Measurements from ENCODE around the gene FIGLA. TPM values are rescaled to one million over a fixed set of nuclear protein-coding genes. Genes with fewer than 3 reads are reported as not detected.
A peak's percentile ranks its signal among the peaks of the same experiment; 100 is the strongest.
"Not testable (repeated sequence)": the region's sequence is repeated elsewhere in the genome, so short reads cannot be mapped to it uniquely, and the experiment has no call there.

FIGLA gene
- total RNA-seq, 1 experiment from 2014 or later: not detected

DNA sequence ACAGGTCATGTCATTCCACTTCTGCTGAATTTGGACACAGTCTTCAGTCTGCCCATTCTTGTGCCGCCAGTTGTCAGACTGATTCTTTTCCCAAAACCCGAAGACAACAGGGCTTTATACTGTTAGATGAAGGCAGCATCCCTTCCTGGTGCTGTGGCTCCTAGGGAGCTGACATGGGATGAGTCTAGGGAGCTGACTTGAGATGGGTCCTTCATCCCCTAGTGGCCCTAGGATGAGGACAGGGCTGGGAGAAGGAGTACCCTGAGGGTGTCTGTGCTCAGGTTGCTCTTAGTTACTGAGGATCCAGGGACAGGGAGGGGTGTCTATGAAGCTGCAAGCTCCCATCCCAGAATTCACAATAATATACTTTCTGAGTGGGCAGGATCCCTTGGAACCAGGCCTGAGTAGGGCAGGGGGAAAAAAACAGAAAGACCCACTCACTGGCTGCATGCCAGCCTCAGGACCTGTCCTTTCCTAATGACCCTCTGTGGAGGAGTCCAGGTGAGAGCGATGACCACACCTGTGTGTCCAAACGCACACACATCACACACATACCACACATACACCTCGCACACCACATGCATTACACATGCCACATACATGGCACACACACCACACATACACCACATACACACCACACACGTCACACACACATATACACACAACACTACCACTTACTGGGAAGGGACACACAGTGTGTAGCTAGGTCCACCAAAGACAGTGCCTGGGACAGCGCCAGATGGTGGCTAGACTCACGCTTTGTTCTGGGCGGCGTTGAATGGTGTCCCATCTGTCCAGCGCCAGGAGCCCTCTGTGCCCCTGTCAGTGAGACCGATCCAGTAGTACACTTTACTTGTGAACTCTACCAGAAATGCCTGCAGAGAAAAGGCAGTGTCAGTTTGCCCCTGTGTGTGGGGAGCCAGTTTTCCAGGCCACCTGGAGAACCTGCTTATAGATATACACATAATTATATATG is 18.8 kb upstream of the FIGLA start:
- DNase-seq (ENCODE audit: low read depth): no peak

DNA sequence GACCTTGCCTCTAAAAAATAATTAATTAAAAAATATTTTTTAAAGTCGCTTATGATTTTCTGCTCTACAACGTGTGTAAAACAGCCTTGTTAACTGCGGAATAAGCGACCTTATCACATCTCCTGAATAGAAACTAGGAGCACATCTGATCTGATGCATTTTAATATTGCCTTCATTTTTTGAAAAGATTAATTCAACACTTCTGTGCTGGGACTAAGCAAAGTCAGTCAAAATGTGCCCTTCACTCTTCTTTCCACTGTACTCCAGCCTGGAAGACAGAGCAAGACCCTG is 17.3 kb upstream of the FIGLA start:
- DNase-seq (ENCODE audit: low read depth): no peak

DNA sequence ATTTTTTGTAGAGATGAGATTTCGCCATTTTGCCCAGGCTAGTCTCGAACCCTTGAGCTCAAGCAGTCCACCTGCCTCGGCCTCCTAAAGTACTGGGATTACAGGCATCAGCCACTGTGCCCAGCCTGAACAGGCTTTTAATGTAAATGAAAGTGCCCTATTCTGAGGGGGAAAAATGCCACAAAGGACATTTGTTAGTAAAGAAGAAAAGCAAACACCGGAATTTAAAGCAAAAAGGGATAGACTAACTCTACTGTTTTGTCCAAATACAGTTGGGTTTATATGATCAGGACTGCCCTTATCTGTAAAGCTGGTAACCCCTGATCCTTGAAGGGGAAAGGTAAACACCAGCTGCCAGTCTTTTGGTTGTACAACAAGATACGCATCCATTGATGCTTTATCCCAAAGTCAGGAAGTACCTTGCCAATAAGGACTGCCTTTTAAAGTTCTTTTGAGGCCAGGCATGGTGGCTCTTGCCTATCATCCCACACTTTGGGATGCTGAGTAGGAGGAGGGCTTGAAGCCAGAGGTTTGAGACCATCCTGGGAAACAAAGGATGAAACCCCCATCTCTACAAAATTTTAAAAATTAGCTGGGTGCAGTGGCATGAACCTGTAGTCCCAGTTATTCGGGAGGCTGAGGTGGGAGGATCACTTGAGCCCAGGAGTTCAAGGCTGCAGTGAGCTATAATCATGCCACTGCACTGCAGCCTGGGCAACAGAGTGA is 16.8 kb upstream of the FIGLA start:
- DNase-seq (ENCODE audit: low read depth): no peak

DNA sequence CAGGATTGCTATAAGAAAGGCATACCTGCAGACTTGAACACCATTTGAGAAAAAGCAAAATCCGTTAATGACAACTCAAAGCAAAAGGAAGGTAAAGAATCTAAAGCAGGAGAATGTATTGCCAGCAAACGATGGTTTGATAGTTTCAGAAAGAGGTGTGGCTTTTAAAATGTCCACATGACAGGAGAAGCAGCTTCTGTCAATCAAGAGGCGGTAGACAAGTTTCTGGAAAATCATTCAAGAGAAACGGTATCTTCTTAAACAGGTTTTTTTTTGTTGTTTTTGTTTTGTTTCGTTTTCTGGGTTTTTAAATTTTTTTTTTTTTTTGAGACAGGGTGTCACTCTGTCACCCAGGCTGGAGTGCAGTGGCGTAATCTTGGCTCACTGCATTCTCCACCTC is 16.2 kb upstream of the FIGLA start:
- no peak for DNase-seq (ENCODE audit: low read depth)

DNA sequence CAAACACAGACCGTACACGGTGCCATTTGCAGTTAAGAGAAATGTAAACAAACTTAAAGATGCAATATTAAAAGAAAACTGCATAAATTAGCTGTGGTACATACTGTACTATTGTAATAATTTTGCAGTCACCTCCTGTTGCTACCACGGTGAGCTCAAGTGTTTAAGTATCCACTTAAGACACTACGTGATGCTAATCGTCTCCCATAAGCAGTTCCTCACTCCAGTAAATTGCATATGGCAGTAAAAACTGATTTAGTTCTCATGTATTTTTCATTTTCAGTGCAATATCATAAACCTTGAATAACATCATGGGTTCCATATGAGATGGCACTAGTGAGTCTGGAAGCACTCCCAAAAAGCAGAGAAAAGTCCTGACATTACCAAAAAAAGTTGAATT is 15.6 kb upstream of the FIGLA start:
- no peak for DNase-seq (ENCODE audit: low read depth)

DNA sequence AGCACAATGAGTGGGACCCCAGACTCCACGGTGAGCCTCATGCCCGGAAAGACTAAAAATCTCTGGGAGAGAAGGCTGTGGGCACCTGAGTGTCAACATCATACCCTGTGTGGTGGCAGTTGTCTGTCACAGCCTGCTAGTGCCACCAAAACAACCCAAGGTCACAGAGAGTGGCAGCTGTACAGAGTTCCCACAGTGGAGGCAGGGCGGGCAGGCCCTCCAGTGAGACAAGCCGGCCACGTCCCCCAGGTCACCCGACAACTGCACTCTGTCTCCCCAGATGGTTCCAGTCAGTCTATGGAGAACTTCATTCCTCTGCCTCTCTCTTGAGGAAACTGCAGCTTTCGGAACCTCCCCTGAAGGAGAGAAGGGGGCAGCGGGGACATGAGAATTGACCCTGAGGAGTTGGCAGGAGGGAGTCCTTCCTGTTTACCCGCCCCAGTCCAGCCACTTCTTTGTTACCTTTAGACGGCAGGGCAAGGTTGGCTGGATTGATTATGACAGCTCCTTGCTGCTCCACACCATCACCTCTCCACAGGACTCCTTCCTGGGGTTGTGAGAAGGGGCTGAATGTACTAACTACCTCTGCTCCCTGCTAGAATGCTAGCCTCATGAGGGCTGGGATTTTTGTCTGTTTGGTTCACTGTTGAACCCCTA is 11.3 kb upstream of the FIGLA start:
- no peak for DNase-seq (ENCODE audit: low read depth)

DNA sequence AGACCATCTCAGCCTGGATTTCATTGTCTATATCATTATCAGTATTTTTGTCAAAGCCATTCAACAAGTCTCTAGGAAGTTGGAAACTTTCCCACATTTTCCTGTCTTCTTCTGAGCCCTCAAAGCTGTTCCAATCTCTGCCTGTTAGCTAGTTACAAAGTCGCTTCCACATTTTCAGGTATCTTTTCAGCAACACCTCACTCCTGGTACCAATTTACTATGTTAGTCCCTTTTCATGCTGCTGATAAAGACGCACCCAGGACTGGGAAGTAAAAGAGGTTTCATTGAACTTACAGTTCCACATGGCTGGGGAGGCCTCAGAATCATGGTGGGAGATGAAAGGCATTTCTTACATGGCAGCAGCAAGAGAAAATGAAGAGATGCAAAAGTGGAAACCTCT is 9.3 kb upstream of the FIGLA start:
- DNase-seq (ENCODE audit: low read depth): no peak

DNA sequence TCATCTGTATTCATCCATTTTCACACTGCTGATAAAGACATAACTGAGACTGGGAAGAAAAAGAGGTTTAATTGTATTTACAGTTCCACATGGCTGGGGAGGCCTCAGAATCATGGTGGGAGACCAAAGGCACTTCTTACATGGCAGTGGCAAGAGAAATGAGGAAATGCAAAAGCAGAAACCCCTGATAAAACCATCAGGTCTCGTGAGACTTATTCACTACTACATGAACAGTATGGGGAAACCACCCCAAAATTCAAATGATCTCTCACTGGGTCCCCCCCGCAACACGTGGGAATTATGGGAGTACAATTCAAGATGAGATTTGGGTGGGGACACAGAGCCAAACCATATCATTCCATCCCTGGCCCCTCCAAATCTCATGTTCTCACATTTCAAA is 7.6 kb upstream of the FIGLA start:
- not testable (repeated sequence) for DNase-seq (ENCODE audit: low read depth)

DNA sequence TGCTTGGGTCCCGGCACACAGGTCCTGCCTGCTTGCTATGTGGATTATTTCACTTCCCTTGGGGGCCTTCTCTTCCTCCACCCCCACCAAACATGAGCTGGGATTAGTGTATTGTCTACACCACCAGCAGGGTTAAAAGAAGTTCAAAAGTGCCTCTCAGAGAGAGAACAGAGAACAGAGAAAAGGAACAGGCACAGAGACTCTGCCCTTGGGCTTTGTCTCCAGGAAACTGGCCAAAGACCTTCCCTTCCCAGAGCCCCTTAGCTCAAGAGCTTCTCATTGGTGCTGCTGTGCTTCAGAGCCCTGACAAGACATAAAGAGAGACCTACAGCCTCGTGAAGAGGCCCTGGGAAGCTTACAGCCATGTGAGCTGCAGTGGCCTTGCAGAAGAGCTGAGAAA is 7.1 kb upstream of the FIGLA start:
- no peak for DNase-seq (ENCODE audit: low read depth)

DNA sequence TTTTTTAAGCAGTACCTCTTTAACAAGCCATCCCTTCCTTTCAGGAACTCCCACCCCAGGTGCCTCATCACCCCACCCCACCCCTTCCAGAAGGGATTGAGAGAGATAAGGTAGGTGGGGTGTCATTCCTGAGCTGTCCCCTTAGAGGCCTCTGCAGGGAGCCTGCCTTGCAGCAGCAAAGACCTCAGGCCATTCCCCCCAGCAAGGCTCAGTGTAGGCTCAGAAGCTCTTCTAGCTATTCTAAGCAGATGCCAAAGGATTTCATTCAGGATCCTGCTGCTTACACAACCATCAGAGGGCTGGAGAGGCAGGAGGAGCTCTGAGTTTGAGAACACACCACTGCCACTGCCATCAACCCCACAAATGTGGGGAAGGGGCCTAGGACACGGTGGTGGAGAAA is 5.8 kb upstream of the FIGLA start:
- DNase-seq (ENCODE audit: low read depth): no peak

DNA sequence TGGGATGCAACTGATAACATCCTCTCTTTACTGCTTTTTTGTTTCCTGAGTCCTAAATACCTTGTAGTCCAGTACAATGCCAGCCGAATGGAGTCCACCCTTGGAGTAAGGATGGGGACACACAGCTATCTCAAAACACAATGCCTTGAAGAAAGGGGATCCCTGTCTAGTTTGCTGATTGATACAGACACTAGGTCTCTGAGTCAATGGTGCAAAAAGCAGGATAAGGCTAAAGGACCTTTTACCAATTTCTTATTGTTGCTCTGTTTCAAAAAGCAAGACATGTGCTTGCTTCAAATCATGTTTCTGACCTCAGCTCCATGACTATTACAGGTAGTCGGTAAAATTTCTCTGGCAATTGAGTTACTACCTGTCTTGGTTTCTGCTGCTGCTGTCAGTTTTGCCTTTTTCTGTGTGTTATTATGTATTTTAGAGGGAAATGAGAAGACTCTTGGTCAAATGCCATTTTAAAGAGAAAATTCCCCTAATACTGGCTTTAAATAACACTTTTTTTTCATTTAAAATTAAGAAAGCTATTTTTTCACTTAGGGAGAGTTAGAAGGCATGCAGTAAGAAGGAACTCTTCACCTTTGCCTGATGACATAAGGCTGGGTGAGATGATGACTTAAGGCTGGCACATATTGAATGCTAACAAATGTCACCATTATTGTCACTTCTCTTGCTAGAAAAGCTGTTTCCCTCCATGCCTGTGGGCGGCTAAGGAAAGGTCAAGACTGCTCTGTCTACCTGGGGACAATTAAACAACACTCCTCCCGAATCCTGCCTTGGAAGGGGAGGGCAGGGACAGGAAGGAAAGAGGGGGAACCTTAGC is 4.9 kb upstream of the FIGLA start:
- no peak for DNase-seq (ENCODE audit: low read depth)

DNA sequence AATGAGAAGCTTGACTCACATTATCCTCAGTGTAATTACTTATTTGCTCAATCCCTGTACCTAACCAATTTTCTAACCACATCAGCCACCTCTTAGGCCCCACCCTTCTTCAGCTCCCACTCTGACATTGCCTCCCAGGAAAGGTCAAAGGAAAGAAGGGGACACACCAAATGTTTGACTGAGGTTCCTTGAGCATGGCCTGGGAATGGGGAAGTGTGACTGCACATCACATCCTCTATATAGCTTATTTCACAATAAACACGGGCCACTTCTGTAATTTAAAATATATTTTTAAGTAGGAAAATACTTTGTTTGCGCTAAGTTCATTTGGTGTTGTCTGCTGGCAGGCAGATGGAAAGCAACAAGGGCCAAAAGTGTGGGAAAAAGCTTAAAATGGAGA is 3.0 kb upstream of the FIGLA start:
- no peak for DNase-seq (ENCODE audit: low read depth)

DNA sequence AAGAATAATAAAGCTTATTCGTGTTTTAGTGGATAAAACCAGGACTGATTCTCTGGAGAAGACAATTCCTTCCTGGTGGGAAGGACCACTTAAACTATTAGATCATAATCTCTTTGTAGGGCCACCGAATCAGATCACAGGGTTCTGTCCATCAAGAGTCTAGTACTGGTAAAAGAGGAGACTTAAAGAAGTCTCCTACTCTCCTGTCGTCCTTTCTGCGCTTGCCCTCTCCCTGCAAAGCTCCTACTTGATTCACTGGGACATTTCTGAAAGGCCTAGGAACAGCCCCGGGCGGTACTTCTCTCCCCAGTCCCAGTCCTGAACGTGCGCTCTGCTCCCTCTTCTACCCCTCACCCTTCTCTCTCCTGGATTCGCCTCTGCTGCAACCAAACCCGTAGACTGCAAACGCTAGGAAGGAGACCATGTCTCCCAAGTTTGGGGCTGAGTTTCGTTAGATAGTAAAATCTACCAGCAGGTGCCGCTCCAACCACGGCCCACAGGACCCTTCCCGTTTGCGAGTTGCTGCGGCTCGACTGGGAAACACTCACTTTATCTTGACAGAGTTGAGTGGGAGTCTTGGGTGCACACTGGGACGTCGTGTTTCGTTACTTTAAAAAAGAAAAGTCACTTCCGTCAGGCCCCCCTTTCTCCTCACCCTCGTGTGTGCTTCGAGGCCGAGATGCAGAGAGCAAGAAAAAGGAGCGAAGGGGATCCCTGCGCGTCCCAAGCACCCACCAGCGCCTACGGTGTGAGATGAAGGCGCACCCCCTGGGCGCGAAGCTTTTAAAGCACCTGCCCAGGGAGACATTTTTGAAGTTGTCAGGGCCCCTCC is 923 bp downstream of the FIGLA start:
- peak; percentile 74 for DNase-seq (ENCODE audit: low read depth)

DNA sequence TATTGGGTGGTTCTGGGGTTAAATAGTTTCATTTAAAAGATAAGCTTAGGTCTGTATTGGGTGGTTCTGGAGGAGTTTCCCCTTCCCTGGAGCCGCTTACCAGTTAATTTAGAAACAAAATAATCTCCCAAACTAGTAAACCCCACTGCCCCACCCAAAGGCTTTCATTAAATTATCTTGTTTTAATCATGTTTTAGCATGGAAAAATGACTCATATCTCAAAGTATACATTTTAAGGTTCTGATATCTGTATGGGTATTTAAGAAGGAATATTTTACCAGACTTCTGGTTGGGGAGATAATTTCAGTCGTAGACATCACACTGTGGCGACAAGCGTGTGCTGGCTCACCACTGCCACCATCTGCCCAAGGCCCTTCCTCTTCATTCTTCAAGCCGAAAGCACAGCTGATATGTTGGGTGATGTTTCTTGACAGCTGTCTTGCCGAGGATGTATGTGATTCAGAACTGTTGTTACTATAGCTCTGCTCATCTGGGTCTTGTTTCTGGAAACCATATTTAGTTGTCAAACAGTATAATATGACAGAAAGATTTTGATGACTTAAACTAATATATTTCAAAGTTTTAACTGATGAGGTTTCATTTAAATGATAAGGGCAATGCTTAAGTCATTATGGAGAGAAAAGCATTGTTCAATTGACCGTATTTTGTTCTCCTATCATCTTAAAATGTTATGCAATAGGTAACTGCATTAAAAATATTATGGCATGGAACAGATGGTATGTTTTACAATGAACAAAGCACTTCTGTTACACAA is 5.1 kb downstream of the FIGLA start:
- peak; percentile 62 for DNase-seq (ENCODE audit: low read depth)

DNA sequence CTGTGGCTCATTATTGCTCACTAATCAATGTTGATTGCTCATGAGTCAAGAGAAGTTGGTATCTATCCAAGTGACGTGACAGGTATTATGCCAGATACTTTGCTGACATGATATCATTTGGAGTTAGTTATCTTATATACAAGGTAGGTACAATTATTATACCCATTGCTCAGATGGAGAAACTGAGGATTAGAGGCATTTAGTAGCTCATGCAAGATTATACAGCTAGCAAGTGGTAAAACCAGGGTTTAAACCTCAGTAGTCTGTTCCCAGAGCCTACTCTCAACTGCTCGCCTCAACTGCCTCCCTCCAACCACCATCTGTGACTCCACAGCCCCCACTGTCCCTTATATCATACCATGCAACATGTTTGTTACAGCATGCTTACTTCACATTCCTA is 6.1 kb downstream of the FIGLA start:
- no peak for DNase-seq (ENCODE audit: low read depth)

DNA sequence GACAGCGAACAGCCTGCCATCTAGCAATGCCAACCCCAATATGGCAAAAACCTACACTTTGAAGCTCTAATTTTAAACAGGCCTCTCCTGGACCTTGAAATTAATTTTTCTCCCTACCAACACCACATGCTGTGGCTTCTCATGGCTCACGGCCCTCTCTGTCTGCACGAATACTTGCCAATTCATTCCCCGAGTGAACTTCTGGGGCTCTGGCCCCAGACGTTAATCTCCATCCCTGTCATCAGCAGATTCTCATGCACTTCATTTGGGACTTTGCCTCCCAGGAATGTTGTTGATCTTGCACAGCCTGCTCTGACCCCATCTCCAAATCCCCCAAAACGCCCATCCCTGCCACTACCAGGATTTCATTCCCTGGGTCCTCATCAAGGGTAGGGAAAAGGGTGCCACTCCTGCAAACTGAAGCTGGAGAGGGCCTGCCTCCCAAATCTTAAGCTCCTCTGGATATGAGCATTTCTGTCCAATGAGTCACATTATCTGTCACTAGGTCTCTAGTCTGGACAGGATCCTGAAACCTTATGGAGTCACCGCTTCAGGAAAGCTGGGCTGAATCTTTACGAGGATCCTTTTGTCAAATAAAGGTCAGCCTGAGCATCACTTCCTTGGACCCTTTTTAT is 10.4 kb downstream of the FIGLA start:
- DNase-seq (ENCODE audit: low read depth): peak; percentile 31

DNA sequence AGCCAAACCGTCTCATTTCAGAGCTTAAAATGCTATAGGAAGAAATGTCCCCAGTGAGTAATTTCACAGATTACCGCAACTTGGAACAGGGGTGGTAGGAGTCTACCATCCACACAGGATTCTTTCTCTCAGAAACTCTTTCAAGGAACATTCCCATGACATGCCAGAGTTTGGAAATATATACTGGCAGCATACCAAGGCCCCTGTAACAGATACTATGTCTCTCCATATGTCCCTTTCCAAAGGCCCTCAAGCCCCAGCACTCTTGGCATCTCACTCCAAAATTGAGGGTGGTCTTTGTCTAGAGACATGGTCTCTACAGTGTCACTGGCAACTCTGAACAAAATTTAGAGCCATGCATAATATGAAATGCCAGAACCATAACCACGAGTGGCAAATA is 11.0 kb downstream of the FIGLA start:
- no peak for DNase-seq (ENCODE audit: low read depth)

DNA sequence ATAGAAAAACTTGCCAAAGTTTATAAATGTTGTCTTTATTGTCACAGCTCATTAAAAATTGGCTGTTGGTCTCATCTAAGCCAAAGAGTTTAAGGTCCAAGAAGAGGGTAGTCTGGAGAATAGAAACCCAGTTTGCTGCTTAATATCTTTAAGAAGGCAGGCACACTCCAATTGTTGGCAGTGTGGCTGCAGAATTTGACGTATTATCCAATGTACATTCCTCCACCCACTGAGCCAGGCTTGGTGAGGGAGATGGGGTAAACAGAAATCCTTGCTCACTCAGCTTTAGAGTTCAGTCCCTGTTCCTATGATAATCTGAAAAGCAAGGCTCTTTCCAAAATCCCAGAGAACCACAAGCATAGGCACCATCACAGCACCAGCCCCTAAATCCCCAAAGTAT is 11.8 kb downstream of the FIGLA start:
- no peak for DNase-seq (ENCODE audit: low read depth)

DNA sequence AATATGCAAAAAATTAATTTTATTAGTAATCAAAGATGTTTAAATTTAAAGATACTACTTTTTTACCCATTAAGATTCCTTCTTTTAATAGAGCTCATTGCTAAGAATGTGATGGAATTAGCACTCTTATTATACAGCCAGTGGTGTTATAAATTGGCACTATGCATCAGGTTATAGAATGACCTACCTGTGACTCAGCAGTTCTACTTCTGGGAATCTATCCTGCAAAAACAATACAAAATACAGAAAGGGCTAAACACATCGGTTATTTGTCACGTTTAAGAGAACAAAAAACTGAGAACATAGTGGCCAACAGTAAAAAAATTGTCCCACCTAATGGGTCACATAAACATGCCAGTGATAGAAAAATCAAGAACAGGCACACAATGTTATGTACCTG is 13.0 kb downstream of the FIGLA start:
- DNase-seq (ENCODE audit: low read depth): peak; percentile 24

DNA sequence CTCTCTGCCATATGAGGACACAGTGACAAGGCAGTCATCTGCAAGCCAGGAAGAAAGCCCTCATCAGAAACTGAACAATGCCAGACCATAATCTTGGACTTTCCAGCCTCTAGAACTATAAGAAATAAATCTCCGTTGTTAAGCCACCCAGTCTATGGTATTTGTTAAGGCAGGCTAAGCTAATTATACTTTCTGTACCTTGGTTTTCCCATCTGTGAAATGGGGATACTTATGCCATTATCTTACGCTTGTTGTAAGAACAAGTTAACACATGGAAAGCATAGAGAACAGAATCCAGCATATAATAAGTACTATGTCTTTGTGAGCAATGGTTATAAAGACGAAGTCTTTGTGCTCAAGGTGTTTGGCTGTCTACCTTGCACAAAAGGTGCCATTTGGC is 14.2 kb downstream of the FIGLA start:
- no peak for DNase-seq (ENCODE audit: low read depth)
